Activated naive CD4-positive, alpha-beta T cell treated with anti-CD3 and anti-CD28 coated beads, Interleukin-2, amount 50 U/mL, for 16 hours (primary cell): Measurements from ENCODE around the gene CEP152.

ENCODE experiments used
- DNase-seq: peaks from one replicate; pipeline ENCODE4 v3.0.0-alpha.2; 2020

CEP152 gene

DNA sequence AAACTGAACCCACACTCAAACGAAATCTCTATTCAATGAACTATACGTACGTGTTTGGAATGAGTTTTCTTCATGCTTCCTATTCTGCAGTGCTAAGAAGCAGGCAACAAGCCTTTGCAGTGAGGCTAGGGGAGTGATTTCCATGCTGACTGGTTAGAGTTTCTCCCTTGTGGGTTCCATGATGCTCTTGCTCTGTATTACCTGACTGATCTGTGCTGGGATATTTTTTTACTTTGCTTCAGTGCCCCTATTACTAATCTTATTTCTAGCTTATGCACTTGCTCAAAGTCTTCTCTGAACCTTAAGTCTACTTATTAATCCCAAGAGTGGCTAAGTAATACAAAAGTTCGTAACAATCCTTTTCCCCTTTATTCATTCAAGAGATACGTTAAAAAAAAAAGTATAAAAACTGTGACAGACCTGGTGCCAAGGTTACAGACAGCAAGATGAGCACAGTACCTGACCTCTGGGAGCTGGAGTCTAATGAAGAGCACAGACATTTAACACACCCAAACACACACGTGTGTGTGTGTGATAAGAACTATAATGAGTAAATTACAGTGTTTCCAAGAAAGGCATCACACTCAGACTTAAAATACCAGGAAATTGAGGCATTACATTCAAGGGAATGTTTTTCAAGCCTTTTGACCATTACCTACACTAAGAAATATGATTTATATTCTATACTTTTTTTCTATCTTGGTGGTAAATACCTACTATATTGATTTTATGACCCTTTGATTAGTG lies 114.9 kb downstream of the CEP152 start:
- no peak for DNase-seq

DNA sequence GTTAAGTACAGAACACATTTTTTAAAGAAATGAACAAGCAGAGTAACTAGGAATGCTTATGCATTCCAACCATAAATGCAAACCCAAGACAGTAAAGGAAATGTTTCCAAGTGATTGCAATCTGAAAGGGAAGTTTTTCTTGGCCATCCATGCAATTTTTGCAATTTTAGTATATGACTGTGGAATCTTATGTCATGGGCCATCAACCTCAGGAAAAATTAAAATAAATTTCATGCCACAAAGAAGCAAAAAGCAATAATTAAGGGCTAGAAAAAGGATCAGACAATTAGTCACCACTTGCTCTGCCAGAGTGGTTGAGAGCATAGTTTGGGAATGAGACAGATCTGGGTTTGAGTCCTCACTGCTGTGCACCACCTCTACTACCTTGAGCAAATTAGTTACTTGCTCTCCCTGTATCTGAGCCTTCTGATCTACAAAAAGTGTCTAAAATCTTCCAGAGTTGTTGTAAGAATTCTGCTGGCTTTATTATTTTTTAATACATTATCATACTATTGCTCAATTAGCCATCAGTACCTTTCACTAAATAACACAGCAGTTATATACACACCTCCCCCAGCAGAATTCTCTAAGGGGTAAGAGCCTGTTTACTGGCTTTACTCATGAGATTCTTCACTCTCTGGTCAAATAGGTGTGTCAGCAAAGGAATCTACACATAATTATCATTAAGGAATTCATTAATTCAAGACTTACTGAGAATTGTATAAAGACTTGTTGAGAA lies 115.6 kb downstream of the CEP152 start:
- no peak for DNase-seq

DNA sequence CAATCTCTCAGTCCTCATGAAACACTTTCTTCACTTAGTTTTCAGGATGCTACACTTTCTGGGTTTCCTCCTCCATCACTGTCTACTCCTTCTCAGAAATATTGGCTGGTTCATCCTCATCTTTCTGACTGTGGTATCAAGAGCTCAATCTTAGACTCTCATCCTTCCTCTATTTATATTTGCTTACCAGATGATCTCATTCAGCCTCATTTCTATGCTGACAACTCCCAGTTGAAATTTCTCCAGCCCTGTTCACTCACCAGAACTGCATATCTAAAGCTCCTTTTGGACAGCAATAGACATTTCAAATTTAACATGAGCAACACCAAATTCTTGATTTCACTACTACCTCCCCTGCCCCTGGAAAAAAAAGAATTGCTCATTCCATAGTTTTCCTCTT lies 117.4 kb downstream of the CEP152 start:
- DNase-seq: no peak

DNA sequence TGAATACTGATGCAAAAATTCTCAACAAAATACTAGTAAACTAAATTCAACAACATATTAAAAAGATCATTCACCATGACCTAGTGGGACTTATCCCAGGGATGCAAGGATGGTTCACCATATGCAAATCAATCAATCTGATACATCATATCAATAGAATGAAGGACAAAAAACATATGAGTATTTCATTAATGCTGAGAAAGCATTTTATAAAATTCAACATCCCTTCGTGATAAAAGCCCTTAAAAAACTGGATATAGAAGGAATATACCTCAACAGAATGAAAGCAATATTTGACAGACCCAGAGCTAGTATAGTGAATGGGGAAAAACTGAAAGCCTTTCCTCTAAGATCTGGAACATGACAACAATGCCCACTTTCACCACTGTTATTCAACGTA lies 122.4 kb downstream of the CEP152 start:
- no peak for DNase-seq
